GM18505 (cell line): ENCODE results near the gene SLC9A9.

ENCODE experiments used
- ATAC-seq: cut with Tn5 transposase; IDR thresholded peaks from one replicate; pipeline ENCODE4 v1.9.1; 2021; ENCODE audit not compliant: unreplicated experiment
- POLR2A ChIP-seq: IDR thresholded peaks from 4 replicates; pipeline ENCODE4 v1.6.1; 2011; ENCODE audit warnings: borderline replicate concordance; ENCODE audit not compliant: insufficient read depth, insufficient read length; ENCODE audit errors: extremely low read depth

SLC9A9 gene

DNA sequence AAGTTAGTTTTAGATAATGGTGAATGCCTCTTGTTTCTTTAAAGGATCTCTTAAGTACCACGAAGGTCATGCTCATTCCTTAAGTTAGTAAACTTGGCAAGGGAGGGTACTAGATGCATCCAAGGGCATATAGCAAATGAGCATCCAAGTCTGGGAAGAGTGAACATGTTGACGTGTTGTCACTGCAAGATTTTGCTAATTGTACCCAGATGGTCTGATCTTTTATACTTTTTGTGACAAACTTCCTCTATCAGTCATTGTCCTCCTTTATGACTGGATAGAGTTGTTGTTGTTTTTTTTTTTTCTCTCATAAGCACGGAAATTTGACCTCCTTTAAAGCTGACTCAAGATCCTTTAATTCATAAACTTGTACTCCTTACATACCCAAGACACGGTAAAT is 607.4 kb downstream of the SLC9A9 start:
- no peak for TF ChIP-seq POLR2A
- ATAC-seq: no peak

DNA sequence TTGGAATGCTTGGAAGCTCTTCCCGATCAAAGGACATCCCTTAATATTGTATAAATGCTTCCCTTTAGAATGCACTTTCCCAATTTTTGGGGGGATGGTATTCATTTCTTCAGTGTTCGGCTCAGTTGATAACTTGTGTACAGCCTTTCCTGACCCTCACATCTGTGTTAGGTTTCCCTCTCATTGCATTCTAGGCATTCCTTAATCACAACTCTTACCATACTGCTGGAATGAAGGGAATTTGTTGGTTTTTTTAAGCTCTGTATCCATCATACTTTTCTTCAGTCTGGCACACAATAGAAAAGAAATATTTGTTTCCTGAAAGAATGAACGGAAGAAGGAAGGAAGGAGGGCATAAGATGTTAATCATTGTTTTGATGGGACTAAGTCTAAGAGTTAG is 609.2 kb downstream of the SLC9A9 start:
- no peak for TF ChIP-seq POLR2A

DNA sequence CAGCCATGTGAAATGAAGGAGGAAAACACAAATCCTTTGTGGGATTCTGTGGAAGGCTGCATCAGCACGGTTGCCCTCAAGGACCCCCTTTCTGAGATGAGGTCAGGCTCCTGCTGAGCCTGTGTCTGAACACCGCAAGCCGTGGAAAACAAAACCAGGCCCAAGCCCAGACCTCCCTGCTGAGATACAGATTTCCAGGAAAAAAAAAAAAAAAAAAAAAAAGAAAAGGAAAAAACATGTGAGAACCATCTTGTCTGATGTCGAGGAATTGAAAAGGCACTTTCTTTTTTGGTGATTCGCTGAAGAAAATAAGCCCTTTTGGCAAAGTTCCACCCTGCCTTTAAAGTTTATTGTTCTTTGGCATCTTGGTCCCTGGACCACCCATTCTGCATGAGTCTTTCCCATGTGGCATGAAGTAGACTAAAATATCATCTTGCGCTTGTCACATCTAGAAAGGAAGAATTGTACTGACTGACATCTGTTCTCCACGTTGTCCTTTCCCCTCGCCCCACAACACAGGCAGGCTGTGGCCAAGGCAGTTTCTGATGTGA is 611.1 kb downstream of the SLC9A9 start:
- no peak for ATAC-seq
- no peak for TF ChIP-seq POLR2A

More for the DNA sequence above, 609.2 kb downstream of the SLC9A9 start:
- no peak for ATAC-seq

DNA sequence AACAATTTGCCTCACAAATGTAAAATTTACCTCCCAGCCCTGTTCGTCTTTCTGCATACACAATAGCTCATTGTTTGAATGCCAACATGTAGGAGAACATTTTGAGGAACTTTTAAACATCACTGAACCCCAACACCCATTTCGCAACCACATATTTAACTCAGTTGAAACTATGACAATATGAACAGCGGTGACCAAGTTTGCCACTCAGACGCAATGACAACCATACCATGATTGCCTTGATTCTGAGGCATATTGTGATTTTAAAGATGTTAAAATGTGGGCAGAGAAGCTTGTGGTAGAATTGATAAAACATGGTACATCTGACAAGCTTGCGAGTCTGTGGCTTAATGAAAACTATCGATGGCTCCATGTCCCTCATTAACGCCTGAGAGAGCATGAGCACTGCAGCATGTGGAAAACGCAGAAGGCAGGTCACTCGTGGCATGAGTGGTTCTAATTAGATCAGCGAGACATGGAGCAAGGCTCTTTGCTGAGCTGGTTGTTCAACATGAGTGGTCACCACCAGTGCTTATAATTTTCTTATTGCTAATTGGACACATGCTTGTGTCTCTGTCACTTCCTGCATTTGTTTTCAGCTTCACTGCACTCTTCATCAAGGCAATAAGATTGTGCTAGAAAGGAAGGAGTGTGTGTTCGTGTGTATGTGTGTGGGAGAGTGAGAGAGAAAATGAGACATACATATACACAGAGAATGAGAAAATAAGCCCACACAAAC is 611.9 kb downstream of the SLC9A9 start:
- no peak for TF ChIP-seq POLR2A
- ATAC-seq: peak; percentile 58

DNA sequence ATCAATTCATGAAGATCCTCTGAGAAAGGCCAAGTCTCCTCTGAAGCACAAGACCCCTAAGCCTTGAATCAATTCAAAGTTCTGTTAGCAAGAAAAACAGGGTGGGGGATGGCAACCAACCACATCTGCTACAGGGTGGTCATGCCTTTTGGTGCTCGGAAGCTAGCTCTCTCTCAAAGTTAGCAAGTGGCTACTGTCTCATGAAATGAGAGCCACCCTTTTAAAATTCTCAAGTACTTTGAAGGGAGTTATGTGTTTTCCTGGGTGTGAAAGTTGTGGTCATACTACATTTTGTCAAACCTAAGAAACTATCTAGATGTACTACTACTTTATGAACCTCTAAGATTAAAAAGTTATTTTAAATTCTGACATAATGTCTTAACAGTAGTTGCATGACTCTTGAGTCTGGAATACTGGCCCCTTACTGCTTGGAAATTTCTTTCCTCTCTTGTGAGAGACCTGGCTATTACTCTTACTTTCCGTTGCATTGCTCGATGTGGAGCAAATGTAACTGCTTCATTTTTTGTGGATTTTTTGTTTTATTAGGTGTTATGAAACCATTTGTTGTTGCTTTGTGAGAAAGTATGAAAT is 612.6 kb downstream of the SLC9A9 start:
- ATAC-seq: no peak
- TF ChIP-seq POLR2A: no peak

DNA sequence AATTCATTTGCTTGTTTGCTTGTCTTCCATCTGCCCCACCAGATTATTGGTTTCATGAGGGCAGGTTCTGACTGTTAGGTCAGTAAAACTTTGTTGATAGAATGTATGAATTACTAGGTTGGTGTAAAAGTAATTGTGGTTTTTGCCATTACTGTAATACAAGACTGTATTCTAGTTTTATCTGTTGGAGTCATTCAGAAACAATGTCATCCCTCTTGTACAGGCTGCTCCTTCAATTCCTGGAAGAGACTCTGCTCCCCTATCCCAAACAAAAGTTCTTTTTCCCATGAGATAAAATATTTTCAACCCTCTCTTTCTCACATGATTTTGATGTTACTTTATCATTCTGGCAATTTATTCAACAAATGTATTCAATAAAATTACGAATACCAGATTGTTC is 613.7 kb downstream of the SLC9A9 start:
- no peak for ATAC-seq
- no peak for TF ChIP-seq POLR2A

DNA sequence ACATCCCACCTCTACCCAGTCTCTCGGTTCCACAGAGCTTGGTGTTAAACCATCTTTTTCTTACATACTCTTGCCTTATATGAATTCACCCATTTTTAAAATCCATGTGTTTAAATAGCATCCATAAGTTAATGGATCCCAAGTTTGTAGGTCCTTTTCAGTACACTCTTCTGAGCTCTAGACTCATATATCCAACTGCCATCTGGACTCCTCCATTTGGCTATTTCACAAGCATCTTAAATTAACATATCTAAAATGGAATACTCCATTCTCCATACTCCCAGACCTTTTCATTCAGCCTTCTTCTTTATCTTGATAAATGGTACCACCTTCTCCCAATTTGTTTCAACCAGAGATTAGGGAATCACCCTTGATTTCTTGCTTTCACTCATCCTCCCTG is 615.3 kb downstream of the SLC9A9 start:
- ATAC-seq: no peak
- TF ChIP-seq POLR2A: no peak

DNA sequence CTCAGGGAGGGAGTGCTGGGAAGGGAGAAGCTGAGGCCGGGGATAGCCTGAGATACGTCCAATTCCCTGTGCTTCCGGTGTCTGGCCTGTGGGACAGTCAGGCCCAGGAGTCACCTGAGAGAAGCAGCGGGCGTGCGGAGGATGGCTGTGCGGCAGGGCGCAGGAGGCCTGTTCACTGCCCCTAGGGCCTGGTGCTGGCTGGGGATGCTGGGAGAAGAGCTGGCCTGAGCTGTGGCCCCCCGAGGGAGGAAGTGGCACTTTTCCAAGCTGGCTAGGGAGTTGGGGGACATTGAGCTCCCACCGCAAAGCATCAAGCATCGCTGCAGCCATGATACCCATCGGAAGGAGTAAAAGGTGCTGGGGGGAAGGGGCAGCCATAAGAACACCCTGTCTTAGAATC is 619.9 kb downstream of the SLC9A9 start:
- no peak for ATAC-seq
- no peak for TF ChIP-seq POLR2A

DNA sequence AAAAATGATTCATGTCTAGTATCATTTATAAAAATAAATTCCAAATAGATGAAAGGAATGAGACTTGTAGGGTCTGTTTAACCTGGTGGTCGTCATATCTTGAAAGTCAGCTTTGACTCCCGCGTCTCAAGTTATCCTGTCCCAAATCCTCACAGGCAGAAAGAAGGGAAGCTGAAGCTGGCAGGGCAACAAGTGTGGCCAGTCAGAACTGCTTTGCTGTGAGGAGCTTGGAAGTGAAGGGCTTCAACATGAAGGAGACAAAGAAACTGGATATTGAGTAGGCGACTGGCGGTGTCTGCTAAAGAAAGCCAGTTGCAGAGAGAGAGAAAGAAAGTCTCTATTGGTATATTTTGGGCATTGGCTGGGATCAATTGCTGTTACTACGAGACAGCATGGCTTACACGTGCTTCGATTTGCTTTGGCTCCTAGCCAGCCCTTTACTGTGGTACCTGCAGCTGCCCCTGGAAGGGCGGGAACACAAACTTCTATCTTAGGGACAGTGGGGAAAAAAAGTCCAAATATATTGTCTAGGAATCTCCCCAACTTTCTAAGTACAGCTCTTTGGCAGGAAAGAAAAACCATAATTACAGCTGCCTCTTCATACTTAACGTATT is 621.5 kb downstream of the SLC9A9 start:
- no peak for TF ChIP-seq POLR2A
- ATAC-seq: no peak

DNA sequence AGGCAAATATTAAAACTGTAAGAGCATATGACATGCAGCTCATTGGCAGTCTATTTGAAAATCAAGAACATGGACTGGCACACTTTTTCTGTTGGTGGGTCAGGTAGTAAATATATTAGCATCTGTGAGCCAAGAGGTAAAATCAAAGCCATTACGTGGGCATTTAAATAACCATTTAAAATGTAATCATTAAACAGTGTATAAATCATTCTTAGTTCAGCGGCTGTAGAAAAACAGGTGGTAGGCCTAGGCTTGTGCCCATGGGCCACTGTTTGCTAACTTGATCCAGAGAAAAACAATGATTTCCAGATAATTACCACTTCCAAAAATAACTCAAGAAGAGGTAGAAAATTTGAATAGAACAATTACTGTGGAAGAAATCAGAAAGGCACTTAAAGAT is 623.6 kb downstream of the SLC9A9 start:
- no peak for ATAC-seq
- no peak for TF ChIP-seq POLR2A

DNA sequence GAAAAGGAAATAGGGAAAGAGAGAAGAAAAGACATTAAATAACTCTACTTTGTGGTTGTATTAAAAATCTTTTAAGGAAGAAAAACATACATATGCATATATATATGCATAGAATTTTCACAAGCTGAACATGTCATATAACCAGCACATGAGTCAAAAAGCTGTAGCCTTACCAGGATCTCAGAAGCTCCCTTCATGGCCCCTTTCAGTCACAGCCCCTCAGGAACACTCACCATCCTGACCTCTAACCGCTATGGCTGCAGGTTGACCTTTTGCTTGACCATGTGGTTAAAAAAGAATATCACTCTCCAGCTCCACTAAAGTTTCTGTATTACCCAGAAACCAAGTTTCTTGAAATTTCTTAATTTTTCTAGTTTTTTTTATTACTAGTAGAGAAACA is 625.3 kb downstream of the SLC9A9 start:
- ATAC-seq: no peak
- no peak for TF ChIP-seq POLR2A

DNA sequence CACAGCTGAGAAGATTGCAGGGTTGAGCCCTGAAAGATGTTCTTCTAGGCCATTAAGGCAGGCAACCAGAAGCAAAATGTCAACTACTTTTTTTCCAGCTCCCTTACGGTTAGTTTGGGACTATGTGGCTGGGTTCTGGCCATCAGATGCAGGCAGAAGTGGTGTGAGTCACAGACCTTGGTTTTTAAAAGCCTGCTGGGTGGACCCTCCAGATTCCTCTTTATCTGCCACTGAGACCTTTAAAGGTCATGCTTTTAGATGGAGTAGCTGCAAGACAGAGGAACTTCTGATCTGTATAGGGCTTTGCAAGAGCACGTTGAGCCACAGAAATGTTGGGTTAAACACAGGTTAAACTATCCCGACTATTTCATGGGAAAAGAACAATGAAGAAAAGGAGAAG is 625.8 kb downstream of the SLC9A9 start:
- ATAC-seq: no peak
- no peak for TF ChIP-seq POLR2A

DNA sequence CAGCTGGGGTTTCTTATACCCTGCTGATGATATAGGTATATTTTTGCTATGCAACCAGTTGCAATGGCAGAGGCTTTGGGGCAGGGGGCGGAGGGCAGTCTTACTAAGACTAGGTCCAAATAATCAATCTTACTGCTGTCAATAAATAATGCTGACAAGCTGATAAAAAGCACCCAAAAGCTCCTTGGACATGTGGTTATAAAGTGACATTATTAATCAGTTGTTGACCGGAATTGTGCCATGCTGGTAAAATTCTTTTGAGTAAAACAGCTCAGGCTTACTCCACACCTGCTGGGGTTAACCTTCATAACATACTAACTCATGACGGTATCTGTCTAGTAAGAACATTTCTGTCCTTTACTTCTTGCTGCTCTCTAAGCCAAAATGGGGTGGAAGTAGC is 626.8 kb downstream of the SLC9A9 start:
- no peak for TF ChIP-seq POLR2A
- no peak for ATAC-seq

DNA sequence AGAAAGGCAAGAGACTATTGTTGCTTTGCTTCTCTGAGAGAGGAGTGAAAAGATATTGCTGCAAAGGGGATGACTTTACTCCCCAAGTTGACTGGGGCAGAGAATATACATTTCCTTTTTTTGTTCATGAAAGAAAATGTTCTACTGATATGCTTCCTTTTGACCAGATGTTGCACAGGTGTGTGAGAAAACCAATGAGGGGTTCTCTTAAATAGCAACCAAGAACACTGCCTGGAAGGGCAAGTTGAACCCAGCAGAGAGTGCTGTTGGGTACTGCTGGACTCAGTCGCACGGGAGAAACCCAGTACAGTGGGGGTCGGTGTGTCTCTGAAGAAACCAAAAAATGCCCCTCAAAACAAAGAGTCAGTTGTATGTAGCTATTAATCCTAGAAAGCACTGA is 627.5 kb downstream of the SLC9A9 start:
- TF ChIP-seq POLR2A: no peak
- no peak for ATAC-seq

DNA sequence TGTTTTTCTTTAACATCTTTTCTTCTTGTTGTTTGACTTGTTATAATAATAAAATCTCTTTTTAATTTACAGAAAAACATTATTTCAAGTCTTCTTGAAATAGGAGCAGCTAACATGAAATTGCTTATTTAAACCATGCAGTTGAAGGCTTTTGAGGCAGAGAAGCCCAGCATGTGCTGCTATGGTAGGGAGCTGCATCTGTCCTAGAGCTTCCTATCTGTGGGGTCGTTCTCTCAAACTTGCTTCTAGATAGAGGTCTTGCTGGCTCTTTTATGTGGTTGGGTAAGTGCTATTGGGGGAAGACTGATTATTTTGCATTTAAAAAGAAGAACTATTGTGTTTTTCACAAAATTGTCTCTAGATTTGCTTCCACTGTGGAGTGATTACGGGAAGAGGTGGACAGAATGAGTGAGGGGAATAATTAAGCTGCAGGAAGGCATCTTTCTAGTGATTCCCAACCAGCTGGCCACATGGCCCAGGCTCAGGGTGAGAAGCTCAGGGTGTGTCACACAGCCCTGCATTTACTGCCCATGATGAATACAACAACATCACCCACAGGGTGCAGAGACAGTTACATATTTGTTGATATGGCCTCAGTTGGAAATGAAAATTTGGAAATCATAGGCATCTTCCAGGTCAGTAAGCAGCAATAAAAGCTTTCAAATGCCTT is 630.0 kb downstream of the SLC9A9 start:
- TF ChIP-seq POLR2A: no peak
- ATAC-seq: no peak
